ENCODE measurements around the gene SCD5. TPM values are rescaled to one million over a fixed set of nuclear protein-coding genes. Genes with fewer than 3 reads are reported as not detected.

SCD5 gene
- total RNA-seq, 1 donor from 2014 or later = 23.9 TPM

- Mint-ChIP-seq H3K4me1 (ENCODE audit: unreplicated experiment) (peaks cover 10% of the 10 kb centered on the region), H3K4me3 (ENCODE audit: unreplicated experiment) (no peak overlapping the region), H3K9me3 (ENCODE audit: unreplicated experiment) (no peaks in the 10 kb centered on the region), H3K27me3 (ENCODE audit: unreplicated experiment) (no peaks in the 10 kb centered on the region), H3K27ac (ENCODE audit: unreplicated experiment) (no peak overlapping the region), H3K36me3 (ENCODE audit: unreplicated experiment) (peaks cover 3% of the 10 kb centered on the region)
- no peak for DNase-seq (ENCODE audit: extremely low spot score, unreplicated experiment)
- TF ChIP-seq, protein P1, sequence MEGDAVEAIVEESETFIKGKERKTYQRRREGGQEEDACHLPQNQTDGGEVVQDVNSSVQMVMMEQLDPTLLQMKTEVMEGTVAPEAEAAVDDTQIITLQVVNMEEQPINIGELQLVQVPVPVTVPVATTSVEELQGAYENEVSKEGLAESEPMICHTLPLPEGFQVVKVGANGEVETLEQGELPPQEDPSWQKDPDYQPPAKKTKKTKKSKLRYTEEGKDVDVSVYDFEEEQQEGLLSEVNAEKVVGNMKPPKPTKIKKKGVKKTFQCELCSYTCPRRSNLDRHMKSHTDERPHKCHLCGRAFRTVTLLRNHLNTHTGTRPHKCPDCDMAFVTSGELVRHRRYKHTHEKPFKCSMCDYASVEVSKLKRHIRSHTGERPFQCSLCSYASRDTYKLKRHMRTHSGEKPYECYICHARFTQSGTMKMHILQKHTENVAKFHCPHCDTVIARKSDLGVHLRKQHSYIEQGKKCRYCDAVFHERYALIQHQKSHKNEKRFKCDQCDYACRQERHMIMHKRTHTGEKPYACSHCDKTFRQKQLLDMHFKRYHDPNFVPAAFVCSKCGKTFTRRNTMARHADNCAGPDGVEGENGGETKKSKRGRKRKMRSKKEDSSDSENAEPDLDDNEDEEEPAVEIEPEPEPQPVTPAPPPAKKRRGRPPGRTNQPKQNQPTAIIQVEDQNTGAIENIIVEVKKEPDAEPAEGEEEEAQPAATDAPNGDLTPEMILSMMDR (IDR thresholded peaks at IDR 0.05) = no peak
Measured at GRCh38 chr4:82706349-82707000, 92.1 kb downstream of the SCD5 start.

DNA sequence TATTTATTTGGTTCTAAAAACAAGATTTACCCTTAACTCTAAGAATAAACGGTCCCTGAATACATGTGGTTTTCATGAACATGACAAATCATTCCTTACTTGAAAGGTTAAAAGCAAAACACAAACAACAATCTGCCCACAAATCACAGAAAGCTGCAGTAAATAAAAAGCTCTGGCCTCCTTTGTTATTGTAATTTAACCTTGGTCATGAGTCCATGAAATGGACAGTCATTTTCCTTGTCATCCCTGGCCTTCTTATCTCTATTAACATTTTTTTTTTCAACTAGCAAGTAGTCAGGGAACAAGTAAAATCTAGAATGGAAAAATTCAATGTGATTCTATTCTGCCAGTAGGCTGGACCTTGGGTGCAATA lies 92.7 kb downstream of the SCD5 start:
- H3K27me3 Mint-ChIP-seq (ENCODE audit: unreplicated experiment) = no peaks in the 10 kb centered on the region
- no peak overlapping the region for H3K4me3 Mint-ChIP-seq (ENCODE audit: unreplicated experiment)
- peaks cover 10% of the 10 kb centered on the region for H3K4me1 Mint-ChIP-seq (ENCODE audit: unreplicated experiment)
- TF ChIP-seq, protein P1 (IDR thresholded peaks at IDR 0.05) = no peak
- H3K9me3 Mint-ChIP-seq (ENCODE audit: unreplicated experiment) = no peaks in the 10 kb centered on the region
- H3K27ac Mint-ChIP-seq (ENCODE audit: unreplicated experiment) = no peak overlapping the region
- peaks cover 6% of the 10 kb centered on the region for H3K36me3 Mint-ChIP-seq (ENCODE audit: unreplicated experiment)
- DNase-seq (ENCODE audit: extremely low spot score, unreplicated experiment) = no peak

- TF ChIP-seq, protein P1 (IDR thresholded peaks at IDR 0.05) = no peak
- Mint-ChIP-seq H3K36me3 (ENCODE audit: unreplicated experiment) (peaks cover 6% of the 10 kb centered on the region), H3K27me3 (ENCODE audit: unreplicated experiment) (no peaks in the 10 kb centered on the region), H3K9me3 (ENCODE audit: unreplicated experiment) (no peaks in the 10 kb centered on the region), H3K4me3 (ENCODE audit: unreplicated experiment) (no peak overlapping the region), H3K4me1 (ENCODE audit: unreplicated experiment) (peaks cover 10% of the 10 kb centered on the region), H3K27ac (ENCODE audit: unreplicated experiment) (no peak overlapping the region)
- DNase-seq (ENCODE audit: extremely low spot score, unreplicated experiment) = no peak
Measured at GRCh38 chr4:82705169-82705927, 93.2 kb downstream of the SCD5 start.

- Mint-ChIP-seq H3K36me3 (ENCODE audit: unreplicated experiment) (peaks cover 9% of the 10 kb centered on the region), H3K27me3 (ENCODE audit: unreplicated experiment) (no peaks in the 10 kb centered on the region), H3K27ac (ENCODE audit: unreplicated experiment) (no peak overlapping the region), H3K9me3 (ENCODE audit: unreplicated experiment) (no peaks in the 10 kb centered on the region), H3K4me3 (ENCODE audit: unreplicated experiment) (no peak overlapping the region), H3K4me1 (ENCODE audit: unreplicated experiment) (peaks cover 8% of the 10 kb centered on the region)
- DNase-seq (ENCODE audit: extremely low spot score, unreplicated experiment) = no peak
- TF ChIP-seq, protein P1 (IDR thresholded peaks at IDR 0.05) = no peak
Measured at GRCh38 chr4:82704156-82704555, 94.4 kb downstream of the SCD5 start.

DNA sequence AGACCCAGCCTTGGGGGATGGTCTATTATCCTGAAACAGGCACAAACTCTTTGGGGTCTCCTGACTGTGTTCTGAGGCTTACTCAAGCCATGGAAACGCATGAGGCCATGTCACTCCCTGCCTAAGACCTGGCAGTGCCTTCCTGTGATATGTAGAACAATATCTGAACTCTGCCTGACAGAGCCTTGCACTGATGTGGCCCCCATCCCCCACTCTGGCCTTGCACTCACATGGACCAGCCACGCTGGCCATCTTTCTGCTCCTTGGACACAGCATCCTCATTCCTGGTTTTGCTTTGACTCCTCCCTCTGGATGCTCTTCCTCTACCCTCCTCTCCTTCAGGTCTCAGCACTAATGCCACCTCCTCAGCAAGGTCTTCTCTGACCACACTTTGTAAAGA lies 100.2 kb downstream of the SCD5 start:
- Mint-ChIP-seq H3K27me3 (ENCODE audit: unreplicated experiment) (no peaks in the 10 kb centered on the region), H3K4me3 (ENCODE audit: unreplicated experiment) (no peak overlapping the region), H3K9me3 (ENCODE audit: unreplicated experiment) (no peaks in the 10 kb centered on the region), H3K4me1 (ENCODE audit: unreplicated experiment) (peaks cover 12% of the 10 kb centered on the region), H3K27ac (ENCODE audit: unreplicated experiment) (no peak overlapping the region), H3K36me3 (ENCODE audit: unreplicated experiment) (peaks cover 6% of the 10 kb centered on the region)
- TF ChIP-seq, protein P1 (IDR thresholded peaks at IDR 0.05) = no peak
- no peak for DNase-seq (ENCODE audit: extremely low spot score, unreplicated experiment)

Measured in osteocyte (in vitro differentiated cells).